Transverse colon (tissue), 4 donors: ENCODE data around the gene CFAP97. TPM values are rescaled to one million over a fixed set of nuclear protein-coding genes. Genes with fewer than 3 reads are reported as not detected.
"Not testable (repeated sequence)": the region's sequence is repeated elsewhere in the genome, so short reads cannot be mapped to it uniquely, and the experiment has no call there.

Experiments
- DNase-seq: peaks from one replicate; pipeline ENCODE4 v3.0.0-alpha.2; 2019
- H3K27ac ChIP-seq, 4 donors: fragments of 200-600 bp; sonication (generic); 2 replicates each; pipeline ENCODE4 v1.5.1; 2016 to 2018; ENCODE audit warnings: inconsistent platforms in 4 of 4
- H3K27me3 ChIP-seq: fragments of 200-600 bp; sonication (generic); 2 replicates; pipeline ENCODE4 v1.5.1; 2017; ENCODE audit warnings: inconsistent platforms
- H3K36me3 ChIP-seq, 4 donors: fragments of 200-600 bp; sonication (generic); 2 replicates each; pipeline ENCODE4 v1.5.1; 2017 to 2019; ENCODE audit warnings: inconsistent platforms in 4 of 4
- H3K4me1 ChIP-seq, 4 donors: fragments of 200-600 bp; sonication (generic); 2 replicates each; pipeline ENCODE4 v1.5.1; 2017 to 2020; ENCODE audit warnings: inconsistent platforms in 4 of 4
- H3K4me3 ChIP-seq, 4 donors: fragments of 200-600 bp; sonication (generic); 1 replicate in 1 of 4; 2 replicates in 3 of 4; pipeline versions ENCODE4 v1.5.1 to v1.6.1; 2017 to 2019; ENCODE audit warnings: inconsistent platforms in 4 of 4
- H3K9me3 ChIP-seq, 2 donors: fragments of 200-600 bp; sonication (generic); 2 replicates each; pipeline ENCODE4 v1.5.1; 2017 to 2019; ENCODE audit warnings: inconsistent platforms in 2 of 2
- EP300 ChIP-seq: sonication (generic); formaldehyde crosslinking; IDR thresholded peaks from one replicate; pipeline ENCODE4 v1.6.1; 2017; ENCODE audit warnings: antibody characterized with exemption, low read depth
- POLR2A ChIP-seq: fragments of 450-650 bp; IDR thresholded peaks from one replicate; pipeline ENCODE4 v1.6.1; 2016; ENCODE audit warnings: antibody characterized with exemption, mild to moderate bottlenecking, moderate library complexity
- POLR2AphosphoS5 ChIP-seq, 3 donors: sonication (generic); formaldehyde crosslinking; IDR thresholded peaks; one replicate each; pipeline ENCODE4 v1.6.1; 2016; ENCODE audit warnings: antibody characterized with exemption in 3 of 3
- WGBS, 2 donors: methylation state at CpG; one replicate each; pipeline ENCODE4 v1.1.5; 2018; ENCODE audit warnings: low coverage in 1 of 2; 5-methylcytosine and 5-hydroxymethylcytosine counted together
- in situ Hi-C, 4 donors: fragments of 200-750 bp; cut with MboI; loops; one replicate each; pipeline versions ENCODE4 v1.15.0 to v1.15.1; 2017; ENCODE audit warnings: low sequenced_read_pairs in 3 of 4, low pct_ligation_motif_present in 1 of 4, low pct_unique_long_range_greater_than_20kb in 1 of 4
- intact Hi-C: fragments of 100-400 bp; cut with DNase I; formaldehyde crosslinking; loops from one replicate; pipeline ENCODE4 v1.15.1; 2023; ENCODE audit warnings: low total_unique reads
- total RNA-seq, 4 donors: library from RNA; depleted of rRNA; stranded (reverse); fragments of >200 nt; gene quantifications; one replicate each; pipeline ENCODE4 v1.1.0, GENCODE V29; 2016
- TF ChIP-seq, protein P1 (sequence below), 5 experiments: fragments of 200-600 bp in 3 of 5; fragments of 450-650 bp in 2 of 5; sonication (generic) in 3 of 5; IDR thresholded peaks; 1 replicate in 2 of 5; 2 replicates in 3 of 5; pipeline ENCODE4 v1.5.1; 2016 to 2017; ENCODE audit warnings: antibody characterized with exemption in 5 of 5, inconsistent platforms in 3 of 5, mild to moderate bottlenecking in 2 of 5, moderate library complexity in 1 of 5

CFAP97 gene
- total RNA-seq, 4 donors from 2014 or later = 4.6 to 17.1 (median 9.3) TPM

DNA sequence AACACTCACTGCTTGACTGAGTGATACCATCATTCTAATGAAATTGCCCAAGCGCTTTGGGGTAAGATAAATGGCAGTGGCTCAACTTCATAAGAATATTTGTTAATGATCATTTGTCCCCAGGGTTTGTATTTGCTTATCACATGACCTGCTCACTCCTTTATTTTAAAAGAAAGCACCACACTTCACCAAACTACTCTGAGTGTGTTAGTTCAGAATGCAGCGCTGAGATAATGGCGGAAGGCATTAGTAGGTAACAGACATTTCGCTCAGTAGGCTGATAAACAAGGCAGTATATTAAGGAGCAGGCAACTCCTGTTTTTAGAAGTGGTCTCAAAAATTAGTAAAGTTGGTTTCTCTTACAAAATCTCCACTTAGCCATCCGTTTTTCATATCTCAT, 7.2 kb upstream of the CFAP97 start:
- no peak for TF ChIP-seq EP300
- TF ChIP-seq POLR2A = no peak
- TF ChIP-seq, protein P1, sequence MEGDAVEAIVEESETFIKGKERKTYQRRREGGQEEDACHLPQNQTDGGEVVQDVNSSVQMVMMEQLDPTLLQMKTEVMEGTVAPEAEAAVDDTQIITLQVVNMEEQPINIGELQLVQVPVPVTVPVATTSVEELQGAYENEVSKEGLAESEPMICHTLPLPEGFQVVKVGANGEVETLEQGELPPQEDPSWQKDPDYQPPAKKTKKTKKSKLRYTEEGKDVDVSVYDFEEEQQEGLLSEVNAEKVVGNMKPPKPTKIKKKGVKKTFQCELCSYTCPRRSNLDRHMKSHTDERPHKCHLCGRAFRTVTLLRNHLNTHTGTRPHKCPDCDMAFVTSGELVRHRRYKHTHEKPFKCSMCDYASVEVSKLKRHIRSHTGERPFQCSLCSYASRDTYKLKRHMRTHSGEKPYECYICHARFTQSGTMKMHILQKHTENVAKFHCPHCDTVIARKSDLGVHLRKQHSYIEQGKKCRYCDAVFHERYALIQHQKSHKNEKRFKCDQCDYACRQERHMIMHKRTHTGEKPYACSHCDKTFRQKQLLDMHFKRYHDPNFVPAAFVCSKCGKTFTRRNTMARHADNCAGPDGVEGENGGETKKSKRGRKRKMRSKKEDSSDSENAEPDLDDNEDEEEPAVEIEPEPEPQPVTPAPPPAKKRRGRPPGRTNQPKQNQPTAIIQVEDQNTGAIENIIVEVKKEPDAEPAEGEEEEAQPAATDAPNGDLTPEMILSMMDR (IDR thresholded peaks at IDR 0.05) = no peak
- no peak for TF ChIP-seq POLR2AphosphoS5 (IDR thresholded peaks at IDR 0.05)
- WGBS, 2 donors = 64 to 69% methylated on average over 5 of the region's 5 CpGs
- in situ Hi-C loops (loop anchor here in 1 of 4 donors (10.0 kb wide), 1 partner anchor 184 kb away; the partner anchor contains the start of genes ANKRD37 and LRP2BP), intact Hi-C loops (loop anchor here (10.0 kb wide), 1 partner anchor 134 kb away; no protein-coding TSS in a partner anchor)
- no peak for DNase-seq
- Histone ChIP-seq H3K27me3 (no peaks in the 10 kb centered on the region), H3K4me3 (peak overlapping the region in 3 of 4 donors; percentile 73 to 89 (median 80)), H3K36me3 (no peaks in the 10 kb centered on the region), H3K9me3 (no peaks in the 10 kb centered on the region), H3K27ac (peak overlapping the region; percentile 88 to 95 (median 94)), H3K4me1 (peaks cover 0 to 24% (median 19%) of the 10 kb centered on the region in 4 donors)

- H3K4me1 ChIP-seq = peaks cover 0 to 24% (median 19%) of the 10 kb centered on the region in 4 donors
- peak overlapping the region; percentile 63 to 89 (median 76) for H3K4me3 ChIP-seq
- no peaks in the 10 kb centered on the region for H3K36me3 ChIP-seq
- no peaks in the 10 kb centered on the region for H3K9me3 ChIP-seq
- WGBS, 2 donors = 1% methylated on average over 58 of the region's 84 CpGs; no CpG with 5 or more reads in 1 of the 2 donors
- in situ Hi-C loops (loop anchor here in 1 of 4 donors (10.0 kb wide), 1 partner anchor 184 kb away; the partner anchor contains the start of genes ANKRD37 and LRP2BP), intact Hi-C loops (loop anchor here (10.0 kb wide), 1 partner anchor 134 kb away; no protein-coding TSS in a partner anchor)
- peak overlapping the region; percentile 88 to 95 (median 94) for H3K27ac ChIP-seq
- no peaks in the 10 kb centered on the region for H3K27me3 ChIP-seq
- peak; percentile 51 for DNase-seq
- TF ChIP-seq POLR2AphosphoS5 (IDR thresholded peaks at IDR 0.05) = peak; percentile 53 to 73 (median 61)
- peak; percentile 44 for TF ChIP-seq POLR2A
- TF ChIP-seq EP300 = no peak
- TF ChIP-seq, protein P1 (IDR thresholded peaks at IDR 0.05) = no peak
These were observed 6.5 kb upstream of the CFAP97 start for GRCh38 chr4:185210102-185210981.

DNA sequence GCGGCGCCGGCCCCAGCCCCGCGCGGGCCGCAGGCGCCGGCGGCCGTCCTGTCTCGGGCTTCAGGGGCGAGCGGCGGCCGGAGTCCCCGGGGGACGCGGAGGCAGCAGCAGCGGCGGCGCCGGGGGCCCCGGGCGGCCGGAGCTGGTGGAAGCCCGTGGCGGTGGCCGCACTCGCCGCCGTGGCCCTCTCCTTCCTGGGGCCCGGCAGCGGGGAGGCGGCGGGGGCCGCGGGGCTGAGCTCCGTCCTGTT, 6.0 kb upstream of the CFAP97 start:
- H3K36me3 ChIP-seq, H3K27me3 ChIP-seq, H3K9me3 ChIP-seq, DNase-seq: not testable (repeated sequence)
- in situ Hi-C loops = loop anchor here in 2 of 4 donors (10.0 kb wide), 1 partner anchor 185 kb away; the partner anchor contains the start of genes ANKRD37 (in 2 of the 2) and LRP2BP (in 2 of the 2)
- Histone ChIP-seq H3K4me1 (peaks cover 3 to 26% (median 22%) of the 10 kb centered on the region in 4 donors), H3K4me3 (peak overlapping the region; percentile 63 to 89 (median 76)), H3K27ac (peak overlapping the region; percentile 88 to 95 (median 94))
- intact Hi-C loops = loop anchor here (5.0 to 10.0 kb wide), 2 partner anchors 135 to 188 kb away; partner anchors contain the start of genes ANKRD37 and LRP2BP
- WGBS, 2 donors = 0% methylated on average over 6 of the region's 39 CpGs; no CpG with 5 or more reads in 1 of the 2 donors

GRCh38 chr4:185209031-185209851, 5.4 kb upstream of the CFAP97 start, which contains the start of gene SNX25:
Gene SNX25, plus strand, starts transcription at chr4:185209598. Its CDS starts 229 bp downstream, at chr4:185209827.
- 0 to 2% methylated on average over 12 to 20 of the region's 72 CpGs for WGBS, 2 donors
- DNase-seq = peak; percentile 90
- H3K36me3 ChIP-seq = no peaks in the 10 kb centered on the region
- peak within 1 kb of the TSS; percentile 63 to 89 (median 76) for H3K4me3 ChIP-seq
- no peaks in the 10 kb centered on the region for H3K9me3 ChIP-seq
- peak; percentile 33 for TF ChIP-seq POLR2A
- peak; percentile 82 to 95 (median 94) for TF ChIP-seq POLR2AphosphoS5 (IDR thresholded peaks at IDR 0.05)
- TF ChIP-seq, protein P1 (IDR thresholded peaks at IDR 0.05) = no peak
- TF ChIP-seq EP300 = no peak
- intact Hi-C loops = loop anchor here (5.0 kb wide), 1 partner anchor 188 kb away; the partner anchor contains the start of genes ANKRD37 and LRP2BP
- H3K27me3 ChIP-seq = no peaks in the 10 kb centered on the region
- peaks cover 8 to 32% (median 28%) of the 10 kb centered on the region in 4 donors for H3K4me1 ChIP-seq
- in situ Hi-C loops = loop anchor here in 1 of 4 donors (10.0 kb wide), 1 partner anchor 186 kb away; the partner anchor contains the start of genes ANKRD37 and LRP2BP
- H3K27ac ChIP-seq = peak within 1 kb of the TSS; percentile 88 to 95 (median 94)
